GM18907 (cell line): ENCODE results near the gene NARS2.
A peak's percentile ranks its signal among the peaks of the same experiment; 100 is the strongest.

ENCODE experiments used
- ATAC-seq: cut with Tn5 transposase; IDR thresholded peaks from one replicate; pipeline ENCODE4 v1.9.1; 2021; ENCODE audit warnings: mild to moderate bottlenecking, moderate library complexity; ENCODE audit not compliant: unreplicated experiment

The NARS2 gene

DNA sequence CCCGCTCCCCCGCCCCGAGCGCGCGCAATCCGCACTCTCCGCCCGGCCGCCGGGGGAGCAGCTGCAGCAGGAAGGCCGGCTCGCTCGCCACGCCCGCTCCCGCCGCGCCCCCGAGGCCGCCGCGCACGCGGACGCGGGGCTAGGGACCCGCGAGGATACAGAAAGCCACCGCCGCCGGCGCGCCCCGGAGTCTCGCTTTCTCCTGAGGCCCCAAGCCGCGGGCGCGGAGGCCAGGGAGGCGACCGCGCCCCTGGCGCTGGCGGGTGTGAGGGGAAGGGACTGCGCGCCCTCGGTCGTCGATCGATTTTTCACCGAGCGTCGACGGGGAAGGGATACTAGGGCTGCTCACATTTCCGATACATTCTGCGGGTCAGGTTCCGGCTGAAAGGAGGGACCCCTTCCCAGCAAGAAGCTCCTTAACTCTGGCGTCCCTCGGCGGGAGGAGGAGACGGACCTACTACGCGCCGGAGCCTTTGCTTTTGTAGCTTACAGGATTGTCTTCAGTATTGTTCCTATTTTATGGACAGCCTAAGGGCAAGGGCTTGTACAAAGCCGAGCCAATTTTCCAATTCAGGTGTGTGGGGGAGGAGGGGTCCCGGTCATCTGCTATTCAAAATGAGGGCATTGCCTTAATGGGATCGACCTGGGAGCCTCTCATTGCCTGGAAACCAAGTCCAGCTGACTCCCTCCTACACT, 156.6 kb downstream of the NARS2 start:
- peak; percentile 52 for ATAC-seq

DNA sequence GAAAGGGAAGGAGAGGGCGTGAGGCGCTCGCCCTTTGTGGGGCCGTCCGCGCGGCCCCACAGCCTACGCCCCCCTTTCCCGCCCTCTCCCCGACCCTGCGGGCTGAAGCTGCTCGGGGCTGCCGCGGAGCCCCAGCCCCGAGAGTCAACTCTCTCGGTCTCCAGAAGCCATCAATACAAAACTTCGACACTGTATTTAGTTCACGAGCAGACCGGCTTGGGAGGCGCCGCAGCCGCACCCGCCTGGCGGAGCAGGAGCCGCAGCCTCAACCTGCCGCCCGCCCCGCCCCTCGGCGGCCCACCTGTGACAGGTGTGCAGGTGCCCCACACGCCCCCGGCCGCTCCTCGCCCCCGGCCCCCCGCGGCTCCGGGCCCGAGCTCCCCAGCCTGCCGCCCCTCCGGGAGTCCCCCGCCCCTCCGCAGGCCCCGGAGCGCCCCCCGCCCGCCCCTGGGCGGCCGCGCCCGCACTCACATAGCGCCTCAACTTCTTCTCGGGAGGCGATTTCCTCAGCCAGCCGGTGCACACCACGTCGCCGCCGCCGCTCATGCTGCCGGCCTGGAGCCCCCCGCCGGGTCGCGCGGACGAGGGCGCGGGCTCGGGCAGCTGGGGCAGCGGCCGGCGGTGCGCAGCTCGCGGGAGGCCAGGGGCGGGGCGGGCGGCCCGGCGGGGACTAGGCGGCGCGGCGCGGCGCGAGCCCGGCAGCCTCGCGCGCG, 157.3 kb downstream of the NARS2 start, which contains the start of gene GAB2:
GAB2 (minus strand) TSS at position 646 of the 713 bp plus-strand sequence; CDS start at position 546, 100 bp downstream.
- ATAC-seq: peak; percentile 24

DNA sequence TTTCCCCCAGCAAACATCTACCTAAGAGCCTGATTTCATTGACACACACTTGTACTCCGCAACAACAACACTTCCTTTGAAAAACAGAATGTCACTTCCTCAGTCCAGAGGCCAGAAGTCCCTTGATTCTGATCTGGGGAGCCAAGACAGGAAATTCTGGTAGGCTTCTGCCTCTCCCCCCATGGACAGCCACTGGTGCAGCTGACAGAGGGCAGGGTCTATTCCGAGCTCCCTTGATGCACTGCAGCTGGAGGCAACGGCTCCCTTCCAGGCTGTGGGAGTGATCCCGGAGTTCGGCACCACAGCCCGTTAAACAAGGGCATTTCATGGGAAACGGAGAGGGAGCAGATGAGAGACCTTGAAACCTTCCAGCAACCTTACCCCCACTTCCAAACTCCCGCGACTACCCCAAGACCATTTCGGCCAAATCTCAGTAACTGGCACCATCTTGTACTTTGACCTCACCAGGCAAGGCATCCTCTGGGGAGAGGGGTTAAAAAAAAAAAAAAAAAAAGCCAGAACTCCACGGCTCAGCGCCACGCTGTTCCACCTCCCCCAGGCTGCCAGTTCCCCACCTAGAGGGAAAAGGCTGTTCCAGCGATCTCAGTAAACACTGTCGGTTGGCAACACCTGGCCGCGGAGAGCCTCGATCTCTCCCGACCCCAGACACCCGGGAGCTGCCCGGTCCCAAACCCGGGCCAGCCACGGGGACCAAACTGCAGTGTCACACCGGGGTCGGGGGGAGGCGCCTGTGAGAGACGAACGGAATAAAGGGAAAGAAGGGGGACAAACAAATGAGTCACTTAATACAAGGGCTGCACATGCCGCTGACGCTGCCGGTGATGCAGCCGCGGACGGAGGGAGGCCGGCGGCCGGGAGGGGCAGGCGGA, 158.1 kb downstream of the NARS2 start:
- ATAC-seq: peak; percentile 57

- ATAC-seq: no peak
Observed at GRCh38 chr11:78415338-78415737, 159.3 kb downstream of the NARS2 start.

DNA sequence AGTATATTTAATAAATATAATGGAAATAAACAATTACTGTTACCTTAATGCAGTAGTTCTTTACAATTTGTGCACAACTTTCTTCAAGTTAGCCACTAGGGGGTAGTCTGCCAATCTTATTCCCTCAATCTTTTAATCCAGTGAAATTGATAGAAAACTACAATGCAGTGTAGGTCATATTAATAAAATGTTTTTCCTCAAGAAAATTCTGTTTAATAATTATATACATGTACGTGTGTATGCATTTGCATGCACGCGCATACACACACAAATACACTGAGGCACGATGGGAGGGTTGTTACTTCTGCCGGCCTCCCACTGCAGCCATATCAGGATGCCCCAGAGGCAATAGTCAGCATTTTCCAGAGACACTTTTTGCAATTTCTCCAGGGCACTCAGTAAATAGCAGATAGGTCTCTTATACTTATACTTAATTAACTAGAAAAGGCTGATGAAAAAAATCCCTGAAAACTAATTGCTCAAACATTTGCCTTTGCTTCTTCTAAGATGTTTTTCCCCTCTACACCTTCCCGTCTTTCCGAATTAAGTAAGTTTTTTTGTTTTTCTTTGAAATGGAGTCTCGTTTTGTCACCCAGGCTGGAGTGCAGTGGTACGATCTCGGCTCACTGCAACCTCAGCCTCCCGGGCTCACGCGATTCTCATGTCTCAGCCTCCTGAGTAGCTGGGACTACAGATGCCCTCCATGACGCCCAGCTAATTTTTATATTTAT, 160.2 kb downstream of the NARS2 start:
- no peak for ATAC-seq

DNA sequence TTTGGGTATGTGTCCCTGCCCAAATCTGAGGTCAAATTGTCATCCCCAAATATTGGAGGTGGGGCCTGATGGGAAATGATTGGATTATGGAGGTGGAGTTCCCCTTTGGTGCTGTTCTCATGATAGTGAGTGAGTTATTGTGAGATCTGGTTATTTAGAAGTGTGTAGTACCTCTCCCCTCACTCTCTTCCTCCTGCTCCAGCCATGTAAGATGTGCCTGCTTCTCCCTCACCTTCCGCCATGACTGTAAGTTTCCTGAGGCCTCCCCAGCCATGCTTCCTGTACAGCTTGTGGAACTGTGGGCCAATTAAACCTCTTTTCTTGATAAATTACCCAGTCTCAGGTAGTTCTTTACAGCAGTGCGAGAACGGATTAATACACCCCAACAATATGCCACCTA, 166.0 kb downstream of the NARS2 start:
- no peak for ATAC-seq

- no peak for ATAC-seq
Observed at GRCh38 chr11:78406568-78407196, 168.0 kb downstream of the NARS2 start.

DNA sequence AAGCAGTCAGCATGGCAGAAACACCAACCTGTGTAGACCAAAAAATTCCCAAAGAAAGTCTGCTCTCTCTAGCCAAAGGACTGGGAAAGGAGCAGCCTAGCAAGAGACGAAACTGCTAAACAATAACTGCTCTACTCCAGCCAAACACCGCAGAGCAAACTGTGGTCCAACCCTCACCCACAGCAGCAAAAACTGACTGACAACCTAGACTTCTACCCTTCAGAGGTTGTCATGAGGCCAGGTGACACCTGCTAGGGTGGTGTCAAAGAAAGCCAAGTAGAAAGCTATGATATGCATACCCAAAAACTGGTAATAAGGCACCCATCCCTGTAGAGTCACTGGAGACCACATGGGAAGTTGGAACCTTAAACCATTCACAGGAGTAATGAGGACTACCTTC, 168.9 kb downstream of the NARS2 start:
- ATAC-seq: no peak

- ATAC-seq: no peak
Observed at GRCh38 chr11:78403781-78404180, 170.9 kb downstream of the NARS2 start.

- ATAC-seq: no peak
Observed at GRCh38 chr11:78402847-78403246, 171.8 kb downstream of the NARS2 start.

- ATAC-seq: no peak
Observed at GRCh38 chr11:78400702-78401101, 174.0 kb downstream of the NARS2 start.

DNA sequence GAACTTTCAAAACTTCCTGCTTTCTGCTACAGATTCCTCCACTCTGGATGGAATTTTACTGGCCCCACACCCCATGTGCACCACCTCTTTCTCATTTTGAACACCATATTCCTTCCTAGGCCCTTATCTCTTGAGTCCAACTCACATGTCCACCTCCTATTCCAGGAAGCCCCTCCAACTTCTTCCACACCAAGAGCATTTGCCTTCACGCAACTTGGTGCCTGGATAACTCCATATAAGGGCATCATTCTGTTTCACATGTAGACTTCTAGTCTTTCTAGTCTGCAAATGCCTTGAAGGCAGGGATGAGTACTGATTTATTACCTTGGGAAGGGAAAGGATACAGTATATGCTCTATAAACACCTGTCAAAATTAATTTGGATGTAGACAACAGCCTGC, 174.5 kb downstream of the NARS2 start:
- ATAC-seq: no peak

GRCh38 chr11:78399136-78399535, 175.5 kb downstream of the NARS2 start:
- no peak for ATAC-seq

- ATAC-seq: no peak
Observed at GRCh38 chr11:78398715-78399114, 175.9 kb downstream of the NARS2 start.

DNA sequence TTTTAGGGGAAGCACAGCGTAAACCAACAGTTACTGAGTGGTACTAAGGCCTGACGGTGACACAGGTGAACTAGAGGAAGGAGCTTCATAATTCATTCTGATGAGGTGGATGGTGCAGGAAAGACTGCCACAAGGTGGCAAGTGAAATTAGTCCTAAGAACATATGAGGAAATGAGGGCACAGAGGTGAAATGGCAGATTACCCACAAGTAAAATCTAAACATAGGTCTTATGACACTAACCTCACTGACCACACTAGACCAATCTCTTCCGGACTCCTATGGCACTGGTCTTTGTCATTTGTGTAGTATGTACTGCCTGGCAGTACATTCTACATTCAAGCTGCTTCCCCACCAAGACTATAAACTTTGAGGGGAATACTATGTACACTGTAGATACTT, 177.3 kb downstream of the NARS2 start:
- ATAC-seq: peak; percentile 98

DNA sequence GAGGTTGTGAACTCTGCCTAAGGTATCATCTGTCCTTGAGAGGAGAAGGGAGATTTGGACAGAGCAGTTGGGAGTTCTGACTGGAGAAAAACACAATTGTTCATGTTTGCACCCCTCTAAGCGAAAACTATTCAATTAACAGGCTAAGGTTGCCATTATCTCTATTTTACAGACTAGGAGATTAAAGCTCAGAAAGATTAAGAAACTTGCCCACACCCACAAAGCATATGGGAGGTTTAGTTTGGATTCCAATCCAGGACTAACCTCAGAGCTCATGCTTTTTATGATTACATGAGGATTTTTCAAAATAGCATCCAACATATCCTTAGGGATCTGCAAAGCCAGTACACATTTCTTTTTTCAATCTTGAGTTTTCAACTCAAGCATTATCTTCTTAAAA, 179.1 kb downstream of the NARS2 start:
- ATAC-seq: no peak

DNA sequence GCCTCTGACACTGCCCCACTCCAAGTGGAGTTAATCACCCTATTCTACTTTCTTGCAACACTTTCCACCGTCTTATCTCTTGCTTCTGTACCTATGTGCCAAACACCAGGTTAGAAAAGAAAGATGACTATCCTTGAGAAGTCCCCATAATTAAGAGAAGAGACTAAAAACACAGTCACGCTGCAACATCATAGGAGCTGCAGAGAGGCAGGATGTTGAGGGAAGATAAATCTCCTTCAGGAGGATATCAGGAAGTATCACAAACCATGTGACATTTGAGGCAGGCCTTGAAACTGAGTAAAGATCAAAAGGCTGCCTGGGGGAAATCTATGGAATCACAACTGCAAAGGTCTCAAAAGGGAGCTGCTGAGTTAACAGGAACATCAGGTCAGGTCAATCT, 181.8 kb downstream of the NARS2 start:
- ATAC-seq: no peak

- no peak for ATAC-seq
Observed at GRCh38 chr11:78391424-78391823, 183.2 kb downstream of the NARS2 start.

GRCh38 chr11:78390809-78391208, 183.9 kb downstream of the NARS2 start:
- ATAC-seq: no peak

GRCh38 chr11:78386215-78386941, 188.3 kb downstream of the NARS2 start:
- no peak for ATAC-seq
